Measurements from ENCODE around the gene SPTLC2.
"Not testable (repeated sequence)": the region's sequence is repeated elsewhere in the genome, so short reads cannot be mapped to it uniquely, and the experiment has no call there.

Gene SPTLC2

DNA sequence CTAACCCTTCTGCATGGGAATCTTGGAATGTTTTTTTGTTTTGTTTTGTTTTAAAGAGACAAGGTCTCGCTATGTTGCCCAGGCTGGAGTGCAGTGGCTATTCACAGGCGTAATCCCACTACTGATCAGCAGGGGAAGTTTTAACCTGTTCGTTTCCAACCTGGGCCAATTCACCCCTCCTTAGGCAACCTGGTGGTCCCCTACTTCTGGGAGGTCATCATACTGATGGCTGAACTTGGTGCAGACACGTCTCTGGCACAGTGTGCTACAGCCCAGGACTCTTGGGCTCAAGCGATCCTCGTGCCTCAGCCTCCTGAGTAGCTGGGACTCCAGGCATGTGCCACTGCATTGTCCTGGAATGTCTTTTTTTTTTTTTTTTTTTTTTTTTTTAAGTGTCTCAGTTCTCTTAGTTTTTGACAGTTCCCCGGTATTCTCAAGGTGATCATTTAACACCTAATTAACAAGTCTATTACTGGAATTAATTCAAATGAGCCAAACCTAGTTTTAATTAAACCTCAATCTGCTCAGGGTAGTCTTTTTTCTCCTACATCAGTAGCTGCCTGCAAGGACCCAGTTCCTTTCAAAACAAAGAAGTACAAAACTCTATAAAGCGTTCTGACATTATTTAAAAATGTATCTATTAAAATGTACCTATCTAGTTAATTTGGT is 68.8 kb downstream of the SPTLC2 start:
- no peak for DNase-seq (ENCODE audit: low read depth in 2 of 2)

DNA sequence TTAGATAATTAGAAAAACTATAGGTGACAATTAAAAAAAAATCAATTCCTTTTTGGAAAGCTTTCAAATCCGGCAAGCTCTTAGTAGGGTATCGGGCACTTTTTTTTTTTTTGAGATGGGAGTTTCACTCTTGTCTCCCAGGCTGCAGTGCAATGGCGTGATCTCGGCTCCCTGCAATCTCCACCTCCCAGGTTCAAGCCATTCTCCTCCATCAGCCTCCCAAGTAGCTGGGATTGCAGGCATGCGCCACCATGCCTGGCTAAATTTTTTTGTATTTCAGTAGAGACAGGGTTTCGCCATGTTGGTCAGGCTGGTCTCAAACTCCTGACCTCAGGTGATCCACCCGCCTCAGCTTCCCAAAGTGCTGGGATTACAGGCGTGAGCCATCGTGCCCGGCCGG is 71.3 kb downstream of the SPTLC2 start:
- not testable (repeated sequence) for DNase-seq (ENCODE audit: low read depth in 2 of 2)

DNA sequence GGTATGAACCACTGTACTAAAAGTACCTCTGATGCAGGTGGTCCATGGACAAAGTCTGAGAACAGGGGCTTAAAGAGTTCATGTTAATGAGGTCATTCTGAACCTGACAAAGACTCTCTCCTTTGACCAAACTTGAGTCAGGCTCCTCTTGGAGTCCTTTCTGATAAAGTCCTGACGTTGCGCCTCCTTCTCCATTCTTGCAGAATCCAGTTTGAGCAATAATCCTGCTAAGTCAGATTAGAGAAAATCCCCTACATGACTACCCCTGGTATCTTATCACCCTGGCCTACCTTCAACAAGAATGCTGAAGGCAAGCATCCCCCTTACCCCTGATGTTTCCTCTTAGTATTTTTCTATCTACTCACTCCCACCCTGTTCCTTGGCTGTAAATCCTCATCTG is 71.9 kb downstream of the SPTLC2 start:
- no peak for DNase-seq (ENCODE audit: low read depth in 2 of 2)

DNA sequence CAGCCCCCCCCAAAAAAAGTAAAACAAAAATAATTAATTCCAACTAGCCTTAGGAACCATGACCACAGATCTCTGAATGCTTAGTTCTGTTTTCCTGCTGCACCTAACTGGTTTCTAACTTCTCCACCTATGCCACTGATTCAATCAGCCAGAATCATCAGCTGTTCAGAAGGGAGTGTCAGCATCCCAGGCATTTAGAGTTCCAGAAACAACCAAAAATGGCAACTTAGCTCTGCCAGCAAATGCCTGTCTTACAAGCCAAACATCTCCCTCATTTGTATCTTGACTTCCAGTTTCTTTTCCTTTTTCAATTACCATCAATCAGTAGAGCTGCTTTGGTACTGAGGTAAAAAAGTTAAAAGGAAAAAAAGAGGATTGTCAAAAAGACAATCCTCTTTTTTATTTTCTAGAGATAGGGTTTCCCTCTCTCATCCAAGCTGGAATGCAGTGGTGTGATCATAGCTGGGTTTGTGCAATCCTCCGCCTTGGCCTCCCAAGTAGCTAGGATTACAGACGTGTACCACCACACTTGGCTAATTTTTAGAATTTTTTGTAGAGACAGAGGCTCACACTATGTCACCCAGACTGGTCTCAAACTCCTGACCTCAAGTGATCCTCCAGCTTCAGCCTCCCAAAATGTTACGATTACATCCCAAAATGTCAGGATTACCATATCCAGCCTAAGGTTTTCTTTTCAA is 72.7 kb downstream of the SPTLC2 start:
- DNase-seq (ENCODE audit: low read depth in 2 of 2) = no peak

DNA sequence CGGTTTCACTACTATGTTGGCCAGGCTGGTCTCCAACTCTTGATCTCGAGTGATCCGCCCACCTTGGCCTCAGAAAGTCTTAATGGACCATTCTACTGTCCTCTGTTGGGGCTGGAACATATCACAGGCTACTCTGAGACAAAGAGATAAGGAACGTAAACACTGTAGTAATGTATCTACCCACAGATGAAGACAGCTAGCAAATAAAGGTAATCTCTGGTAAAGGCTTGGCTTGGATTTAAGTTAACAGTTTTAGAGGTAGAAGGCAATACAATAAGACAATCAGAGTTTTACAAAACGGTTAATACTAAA is 73.2 kb downstream of the SPTLC2 start:
- no peak for DNase-seq (ENCODE audit: low read depth in 2 of 2)

DNA sequence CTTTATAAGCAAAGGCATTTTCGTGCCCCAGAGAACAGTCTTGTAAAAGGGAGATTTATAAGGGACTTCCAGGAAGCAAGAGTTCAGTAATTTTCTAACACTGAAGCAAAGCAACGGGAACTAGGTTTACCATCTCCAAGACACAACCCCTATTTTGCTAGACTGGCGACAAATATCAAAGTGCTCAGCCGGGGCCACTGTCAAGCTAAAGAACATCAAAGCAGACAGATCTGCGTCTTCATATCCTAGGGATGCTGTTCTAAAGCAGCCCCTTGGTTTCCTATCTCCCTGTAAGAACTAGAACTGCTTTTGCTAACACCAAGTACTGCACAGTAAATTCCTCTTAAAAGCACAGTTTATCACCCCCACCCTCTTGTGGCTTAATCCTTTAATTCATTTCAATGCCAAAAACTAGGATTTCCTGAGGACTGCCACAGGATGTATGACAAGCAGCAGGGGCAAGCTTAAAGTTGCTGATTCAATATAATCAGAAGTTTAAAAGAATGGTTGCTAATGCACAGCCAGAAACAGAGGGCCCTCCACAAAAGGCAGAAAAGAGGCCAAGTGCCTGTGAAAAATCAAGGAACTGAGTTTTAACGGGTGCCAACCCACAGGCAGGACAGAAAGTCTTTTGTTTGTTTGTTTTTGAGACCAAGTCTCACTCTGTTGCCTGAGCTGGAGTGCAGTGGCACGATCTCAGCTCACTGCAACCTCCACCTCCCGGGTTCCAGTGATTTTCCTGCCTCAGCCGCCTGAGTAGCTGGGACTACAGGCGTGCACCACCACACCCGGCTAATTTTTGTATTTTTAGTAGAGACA is 73.8 kb downstream of the SPTLC2 start:
- no peak for DNase-seq (ENCODE audit: low read depth in 2 of 2)

DNA sequence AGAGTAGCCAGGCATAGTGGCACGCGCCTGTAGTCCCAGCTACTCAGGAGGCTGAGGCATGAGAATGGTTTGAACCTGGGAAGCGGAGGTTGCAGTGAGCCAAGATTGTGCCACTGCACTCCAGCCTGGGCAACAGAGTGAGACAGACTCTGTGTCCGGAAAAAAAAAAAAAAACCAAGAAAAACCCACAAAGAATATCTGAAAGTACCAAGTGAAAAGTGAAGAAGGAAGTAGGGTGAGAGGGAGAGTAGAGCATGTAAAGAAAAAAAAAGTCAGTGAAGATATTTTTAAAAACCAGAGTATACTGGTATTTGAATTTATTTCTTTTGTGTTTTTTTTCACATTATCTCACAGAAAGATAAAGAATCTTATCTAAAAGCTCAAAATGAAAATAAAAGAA is 74.5 kb downstream of the SPTLC2 start:
- DNase-seq (ENCODE audit: low read depth in 2 of 2) = no peak

DNA sequence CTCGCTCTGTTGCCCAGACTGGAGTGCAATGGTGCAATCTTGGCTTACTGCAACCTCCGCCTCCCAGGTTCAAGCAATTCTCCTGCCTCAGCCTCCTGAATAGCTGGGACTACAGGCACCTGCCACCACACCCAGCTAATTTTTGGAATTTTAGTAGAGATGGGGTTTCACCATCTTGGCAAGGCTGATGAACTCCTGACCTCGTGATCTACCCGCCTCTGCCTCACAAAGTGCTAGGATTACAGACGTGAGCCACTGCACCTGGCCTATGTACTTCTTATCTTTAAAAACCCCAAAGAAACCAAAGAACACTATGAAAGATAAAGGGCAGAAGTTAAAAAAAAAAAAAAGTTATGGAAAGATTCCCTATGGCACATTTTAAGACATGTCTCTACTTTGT is 79.5 kb downstream of the SPTLC2 start:
- DNase-seq (ENCODE audit: low read depth in 2 of 2) = not testable (repeated sequence)

DNA sequence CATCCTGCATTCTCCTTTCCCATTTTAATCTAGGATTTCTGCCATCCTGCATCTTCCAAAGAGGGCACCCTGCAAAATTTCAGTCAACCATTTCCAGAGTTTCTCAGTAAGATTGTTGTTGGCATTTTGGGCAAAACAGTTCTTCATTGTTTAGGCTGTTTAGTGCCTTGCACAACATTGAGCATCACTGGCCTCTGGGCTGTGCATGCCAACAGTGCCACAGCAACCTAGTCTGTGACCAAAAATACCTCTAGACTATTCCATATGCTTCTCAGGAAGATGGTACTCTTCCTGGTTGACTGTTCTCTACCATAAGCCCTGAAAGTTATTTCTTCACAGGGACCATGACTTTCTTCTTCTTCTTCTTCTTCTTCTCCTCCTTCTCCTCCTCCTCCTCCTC is 85.4 kb downstream of the SPTLC2 start:
- DNase-seq (ENCODE audit: low read depth in 2 of 2) = no peak

DNA sequence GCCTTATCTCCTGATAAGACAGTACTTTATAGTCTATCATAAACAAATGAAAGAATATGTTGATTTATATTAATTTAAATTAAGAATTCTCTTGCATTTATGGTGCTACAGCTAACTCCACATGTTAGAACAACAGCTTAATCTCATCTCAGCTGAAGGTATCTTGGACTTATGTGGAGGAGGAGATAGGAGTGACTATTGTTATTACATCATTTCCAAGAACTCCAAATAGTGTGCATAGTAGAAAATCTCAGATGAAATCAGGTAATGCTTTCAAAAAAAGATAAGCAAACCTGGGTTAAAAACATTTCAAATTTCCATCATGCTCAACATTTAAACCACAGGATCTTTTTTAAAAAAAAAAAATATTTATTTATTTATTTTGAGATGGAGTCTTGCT is 86.5 kb downstream of the SPTLC2 start:
- DNase-seq (ENCODE audit: low read depth in 2 of 2) = no peak

DNA sequence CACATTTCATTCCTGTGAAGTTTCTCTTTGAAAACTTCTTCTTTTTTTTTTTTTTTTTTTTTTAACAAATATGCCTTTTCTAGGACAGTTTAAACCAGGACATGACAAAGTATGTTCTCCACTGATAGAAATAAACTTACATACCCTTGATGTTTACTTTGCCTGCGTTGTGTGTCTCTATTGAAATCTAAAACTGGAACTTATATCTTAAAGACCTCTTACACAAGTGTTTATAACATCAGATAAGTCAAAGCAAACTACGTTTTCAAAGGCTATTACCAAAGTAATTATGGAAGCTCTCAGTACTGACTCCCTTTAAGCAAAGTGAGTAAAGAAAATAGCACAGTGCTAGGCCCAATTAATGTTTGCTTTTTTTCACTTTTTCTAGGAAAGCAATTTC is 87.2 kb downstream of the SPTLC2 start:
- DNase-seq (ENCODE audit: low read depth in 2 of 2) = no peak

DNA sequence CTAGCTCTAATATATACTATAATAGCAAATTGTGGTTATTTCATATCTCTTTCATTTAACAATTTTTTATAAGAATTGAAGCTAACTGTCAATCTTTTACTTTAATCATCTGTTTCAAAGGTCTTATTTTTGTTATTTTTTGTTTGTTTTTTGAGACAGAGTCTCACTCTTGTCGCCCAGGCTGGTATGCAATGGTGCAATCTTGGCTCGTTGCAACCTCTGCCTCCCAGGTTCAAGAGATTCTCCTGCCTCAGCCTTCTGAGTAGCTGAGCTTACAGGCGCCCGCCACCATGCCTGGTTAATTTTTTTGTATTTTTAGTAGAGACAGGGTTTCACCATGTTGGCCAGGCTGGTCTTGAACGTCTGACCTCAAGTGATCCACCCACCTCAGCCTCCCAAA is 87.7 kb downstream of the SPTLC2 start:
- not testable (repeated sequence) for DNase-seq (ENCODE audit: low read depth in 2 of 2)

DNA sequence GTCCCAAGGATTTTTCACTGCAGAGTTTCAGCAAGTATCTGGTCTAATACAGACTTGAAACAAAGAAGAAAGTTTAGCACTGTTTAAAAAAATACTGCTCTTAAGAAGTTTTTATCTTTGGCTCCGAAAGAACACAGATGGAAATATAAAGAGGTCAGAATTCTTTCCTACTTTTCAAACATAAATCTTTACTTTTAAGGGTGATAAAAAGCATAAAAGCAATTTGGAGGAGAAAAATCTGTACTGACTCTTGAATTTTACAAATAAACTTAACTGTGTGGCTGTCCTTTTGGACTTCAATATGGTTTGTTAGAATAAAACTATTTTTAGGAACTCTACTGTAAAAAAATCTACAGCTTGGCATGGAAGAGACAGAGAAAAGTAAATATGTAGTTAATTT is 90.2 kb downstream of the SPTLC2 start:
- DNase-seq (ENCODE audit: low read depth in 2 of 2) = no peak

DNA sequence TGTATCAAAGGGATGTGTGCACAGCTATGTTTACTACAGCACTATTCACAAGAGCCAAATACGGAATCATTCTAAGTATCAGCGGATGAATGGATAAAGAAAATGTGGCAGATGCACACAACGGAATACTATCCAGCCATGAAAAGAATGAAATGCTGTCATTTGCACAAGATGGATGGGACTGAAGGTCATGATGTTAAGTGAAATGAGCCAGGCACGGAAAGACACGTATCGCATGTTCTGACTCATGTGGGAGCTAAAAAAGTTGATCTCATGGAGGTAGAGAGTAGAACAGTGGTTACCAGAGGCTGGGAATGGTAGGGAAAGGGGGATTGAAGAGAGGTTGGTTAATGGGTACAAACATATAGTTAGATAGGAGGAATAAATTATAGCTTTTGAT is 91.9 kb downstream of the SPTLC2 start:
- no peak for DNase-seq (ENCODE audit: low read depth in 2 of 2)

DNA sequence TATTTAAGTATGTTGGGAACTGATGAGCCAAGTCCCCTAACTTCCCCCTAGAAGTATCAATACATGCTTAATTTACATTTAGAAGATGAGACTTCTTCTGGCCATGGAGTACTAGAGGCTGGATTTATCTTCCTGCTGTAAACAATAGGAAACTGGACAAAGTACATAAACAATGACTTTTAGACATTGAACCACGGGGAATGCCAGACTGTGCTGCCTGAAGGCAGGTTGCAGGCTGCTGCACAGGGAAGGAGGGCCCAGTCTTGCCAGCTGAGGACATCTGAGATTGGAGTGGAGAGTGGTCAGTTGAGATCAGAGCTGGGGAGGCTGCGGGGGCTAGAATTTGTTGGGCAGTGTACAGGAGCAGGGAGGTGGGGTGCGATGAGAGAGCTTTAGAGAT is 93.3 kb downstream of the SPTLC2 start:
- DNase-seq (ENCODE audit: low read depth in 2 of 2) = no peak

DNA sequence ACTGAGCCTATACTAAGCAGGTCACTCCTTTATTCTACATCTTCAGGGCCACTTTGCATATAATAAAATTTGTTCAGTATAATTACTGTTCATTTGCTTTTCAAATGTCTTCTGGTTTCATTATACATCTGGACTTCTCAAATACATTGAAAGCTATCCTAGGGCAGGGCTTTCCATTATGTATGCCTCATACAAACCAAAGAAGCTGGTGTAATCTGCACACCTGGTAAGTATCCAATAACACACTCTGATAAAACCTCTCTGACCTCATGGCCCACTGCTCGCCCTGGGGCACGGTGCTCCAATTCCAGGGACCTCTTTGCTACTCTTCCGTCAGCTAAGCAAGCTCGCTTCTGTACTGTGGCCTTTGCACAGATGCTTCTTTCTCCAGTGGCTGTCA is 95.9 kb downstream of the SPTLC2 start:
- DNase-seq (ENCODE audit: low read depth in 2 of 2) = no peak

DNA sequence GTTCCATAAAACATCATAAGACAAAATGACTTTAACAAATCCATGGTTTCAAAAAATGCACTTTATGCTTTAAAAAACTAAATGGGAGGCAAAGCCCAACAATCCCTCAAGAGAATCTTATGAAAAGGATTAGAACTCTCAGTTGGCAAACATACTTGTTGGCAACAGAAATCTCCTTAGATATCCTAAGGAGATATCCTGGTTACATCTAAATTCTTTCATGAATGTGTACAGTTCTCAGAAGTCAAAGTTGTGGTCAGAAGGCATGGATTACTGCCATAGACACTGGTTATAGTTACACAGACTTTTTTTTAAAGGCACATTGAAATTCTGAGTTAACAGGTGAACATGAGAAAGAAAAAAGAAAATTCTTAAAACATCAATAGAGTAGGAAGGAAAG is 100.3 kb downstream of the SPTLC2 start:
- DNase-seq (ENCODE audit: low read depth in 2 of 2) = no peak

DNA sequence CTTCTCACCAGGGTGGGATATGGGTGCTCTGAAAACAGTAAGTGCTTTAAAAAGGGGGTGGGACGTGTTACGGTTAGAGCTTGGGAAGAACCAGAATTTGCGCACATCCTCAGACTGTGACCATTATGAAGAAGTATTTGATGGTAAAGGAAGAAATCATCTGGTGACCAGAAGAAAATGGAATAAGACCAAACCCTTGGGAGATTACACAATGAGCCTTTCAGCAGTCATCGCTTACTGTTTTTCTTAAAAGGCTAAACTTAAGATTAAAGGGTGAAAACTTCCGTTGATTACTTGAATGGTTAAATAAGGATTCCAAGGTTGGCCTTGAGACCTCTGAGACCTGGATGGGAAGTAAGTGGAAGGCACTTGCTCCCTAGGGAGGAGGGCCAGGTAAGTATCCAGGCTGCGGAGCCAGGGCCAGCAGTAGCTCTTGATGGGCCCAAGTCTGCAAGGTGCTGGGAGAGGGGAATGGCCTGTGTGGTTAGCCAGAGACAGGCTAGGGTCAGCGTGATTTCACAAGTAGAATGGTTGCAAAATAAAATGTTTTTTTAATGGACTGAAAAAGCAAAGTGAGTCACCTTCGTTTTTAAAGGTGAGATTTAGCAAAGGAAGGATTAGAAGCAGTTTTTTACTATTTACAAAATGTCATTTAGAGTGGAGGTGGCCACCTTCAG is 104.8 kb downstream of the SPTLC2 start:
- no peak for DNase-seq (ENCODE audit: low read depth in 2 of 2)

DNA sequence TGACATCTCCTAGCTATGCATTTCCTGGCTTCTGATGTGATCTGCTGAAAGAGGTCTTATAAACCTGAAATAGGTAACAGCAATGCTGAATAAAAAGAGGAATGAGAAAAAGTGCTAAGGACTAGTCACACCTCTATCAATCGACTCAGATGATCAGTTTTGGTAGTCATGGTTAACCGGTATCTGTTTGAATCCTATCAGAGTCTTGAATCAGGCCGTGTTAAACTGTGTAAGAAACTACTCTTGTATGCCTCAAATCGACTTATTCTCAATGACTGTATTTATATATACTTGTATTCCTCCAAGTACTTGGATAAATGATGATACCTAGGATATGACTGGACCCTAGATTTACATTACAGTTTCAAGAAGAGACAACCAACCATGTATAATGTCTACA is 107.1 kb downstream of the SPTLC2 start:
- no peak for DNase-seq (ENCODE audit: low read depth in 2 of 2)

DNA sequence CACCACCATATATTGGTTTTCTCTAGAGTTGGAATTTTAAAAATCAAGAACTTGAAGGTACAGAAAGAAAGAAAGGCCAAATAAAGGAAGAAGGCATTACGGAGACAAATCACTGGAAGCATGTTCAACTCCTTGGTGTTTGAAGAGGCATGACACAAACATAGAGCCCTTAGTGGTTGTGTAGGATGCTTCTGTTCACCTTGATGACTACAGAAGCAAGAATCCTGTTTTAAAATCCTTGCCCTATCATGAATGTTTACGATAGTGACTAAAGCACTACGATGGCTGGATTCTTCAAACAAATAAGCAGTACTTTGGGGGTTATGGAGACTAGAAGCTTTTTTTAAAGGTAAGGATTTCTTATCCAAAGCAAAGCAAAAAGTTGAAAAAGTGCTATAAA is 107.6 kb downstream of the SPTLC2 start:
- DNase-seq (ENCODE audit: low read depth in 2 of 2) = no peak

DNA sequence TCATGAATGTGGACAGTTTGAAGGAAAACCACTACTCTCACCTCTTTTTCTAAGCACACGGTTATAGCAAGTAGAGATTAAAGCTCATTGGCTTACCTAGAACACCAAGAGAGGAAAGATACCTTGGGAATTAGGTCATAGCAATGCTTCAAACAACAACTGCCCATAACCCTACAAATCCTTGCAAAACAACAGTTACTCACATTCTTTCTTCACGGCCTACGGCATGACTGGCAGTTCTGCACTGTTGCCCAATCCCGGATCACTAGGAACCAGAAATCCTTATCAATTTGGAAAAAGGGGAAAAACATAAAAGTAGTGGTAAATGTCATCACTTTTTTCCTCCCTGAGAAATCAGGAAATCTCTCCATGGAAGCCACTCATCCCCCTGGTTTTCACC is 108.2 kb downstream of the SPTLC2 start:
- no peak for DNase-seq (ENCODE audit: low read depth in 2 of 2)

DNA sequence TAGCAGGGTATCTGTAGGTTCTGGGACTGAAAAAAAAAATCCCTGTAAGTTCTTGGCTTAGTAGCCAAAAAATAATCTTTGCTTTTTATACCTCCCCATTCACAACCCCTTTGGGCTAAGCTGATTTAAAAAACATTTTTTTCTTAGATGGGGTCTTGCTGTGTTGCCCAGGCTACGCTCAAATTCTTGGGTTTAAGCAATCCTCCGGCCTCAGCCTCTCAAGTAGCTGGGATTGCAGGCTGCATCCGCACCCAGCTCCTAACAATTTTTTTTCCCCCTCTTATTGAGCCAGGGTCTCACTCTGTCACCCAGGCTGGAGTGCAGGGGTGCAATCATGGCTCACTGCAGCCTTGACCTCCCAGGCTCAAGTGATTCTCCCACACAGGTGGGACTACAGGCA is 108.7 kb downstream of the SPTLC2 start:
- no peak for DNase-seq (ENCODE audit: low read depth in 2 of 2)

DNA sequence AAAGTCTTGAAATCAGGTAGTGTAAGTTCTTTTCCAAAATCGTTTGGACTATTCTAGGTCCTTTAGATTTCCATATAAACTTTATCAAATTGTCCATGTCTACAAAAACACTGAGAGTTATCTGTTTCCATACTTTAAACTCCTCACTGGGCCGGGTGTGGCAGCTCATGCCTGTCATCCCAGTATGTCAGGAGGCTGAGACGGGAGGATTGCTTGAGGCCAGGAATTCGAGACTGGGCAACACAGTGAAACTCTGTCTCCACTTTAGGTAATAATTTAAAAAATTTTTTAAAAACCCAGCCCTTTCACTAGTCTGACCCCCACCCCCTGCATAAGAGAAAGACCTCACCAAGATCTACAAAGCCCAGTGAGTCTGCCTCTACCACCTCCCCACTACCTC is 111.4 kb downstream of the SPTLC2 start:
- no peak for DNase-seq (ENCODE audit: low read depth in 2 of 2)
